SK-N-SH treated with all-trans-retinoic acid at 6 μM for 48 hours (cell line): ENCODE data around the gene DPP10.

Source experiments
- BACH2 ChIP-seq: fragments of 250-450 bp; sonication (Bioruptor Pico); IDR thresholded peaks from 2 replicates; pipeline ENCODE4 v1.9.0; 2021; ENCODE audit warnings: mild to moderate bottlenecking, borderline replicate concordance
- ISL1 ChIP-seq: fragments of 250-450 bp; sonication (Bioruptor Pico); IDR thresholded peaks from 2 replicates; pipeline ENCODE4 v2.1.2; 2022; ENCODE audit warnings: mild to moderate bottlenecking, moderate library complexity
- ZFP3 ChIP-seq: fragments of 250-450 bp; sonication (Bioruptor Pico); IDR thresholded peaks from 2 replicates; pipeline ENCODE4 v1.5.0; 2020; ENCODE audit warnings: mild to moderate bottlenecking, moderate library complexity
- ZFP30 ChIP-seq: fragments of 450-650 bp; formaldehyde crosslinking; IDR thresholded peaks from 2 replicates; pipeline ENCODE4 v1.5.0; 2022; ENCODE audit warnings: mild to moderate bottlenecking, moderate library complexity

GRCh38 chr2:115234737-115235136, 792.3 kb downstream of the DPP10 start:
- TF ChIP-seq BACH2 (CRISPR knock-in tag) (no peak), ZFP3 (CRISPR knock-in tag) (no peak), ISL1 (CRISPR knock-in tag) (no peak), ZFP30 (no peak)
